Adrenal gland (tissue), 12 donors: ENCODE results near the gene TSPAN15. TPM values are rescaled to one million over a fixed set of nuclear protein-coding genes. Genes with fewer than 3 reads are reported as not detected.

Experiments used
- DNase-seq, 7 donors: peaks; one replicate each; pipeline ENCODE4 v3.0.0-alpha.2; 2019 to 2020
- H3K27ac ChIP-seq, 5 donors: fragments of 200-600 bp; sonication (generic) in 4 of 5; 1 replicate in 3 of 5; 2 replicates in 2 of 5; pipeline versions ENCODE4 v1.5.1 to v1.8.0; 2016 to 2020; ENCODE audit warnings: mild to moderate bottlenecking in 1 of 5
- H3K27me3 ChIP-seq: fragments of 200-600 bp; 2 replicates; pipeline ENCODE4 v1.8.0; 2021
- H3K36me3 ChIP-seq, 2 donors: fragments of 200-600 bp; replicated peaks in 1 of 2; 1 replicate in 1 of 2; 2 replicates in 1 of 2; pipeline versions ENCODE4 v1.5.1 to v1.8.0; 2018 to 2022
- H3K4me1 ChIP-seq, 2 donors: fragments of 200-600 bp; replicated peaks in 1 of 2; 1 replicate in 1 of 2; 2 replicates in 1 of 2; pipeline versions ENCODE4 v1.5.1 to v1.8.0; 2018 to 2021
- H3K4me3 ChIP-seq, 4 donors: fragments of 200-600 bp; sonication (generic) in 3 of 4; one replicate each; pipeline ENCODE4 v1.5.1; 2016 to 2018
- H3K9me3 ChIP-seq, 3 donors: fragments of 200-600 bp; sonication (generic) in 1 of 3; replicated peaks in 1 of 3; 1 replicate in 2 of 3; 2 replicates in 1 of 3; pipeline versions ENCODE4 v1.5.1 to v1.8.0; 2016 to 2021
- POLR2A ChIP-seq, 2 donors: fragments of 450-650 bp; IDR thresholded peaks; one replicate each; pipeline ENCODE4 v1.6.1; 2017; ENCODE audit warnings: antibody characterized with exemption in 2 of 2, mild to moderate bottlenecking in 2 of 2, moderate library complexity in 1 of 2
- WGBS, 4 donors: extraction: QIAGEN DNeasy Blood & Tissue Kit in 2 of 4; methylation state at CpG; one replicate each; pipeline versions ENCODE4 v1.1.5 to v1.1.7; 2013 to 2017; 5-methylcytosine and 5-hydroxymethylcytosine counted together
- intact Hi-C, 2 donors: fragments of 100-400 bp; cut with DNase I; formaldehyde crosslinking; loops; one replicate each; pipeline versions ENCODE4 v1.14.1 to v1.15.0; 2022 to 2023
- polyA plus RNA-seq, 3 donors: library from polyadenylated mRNA; stranded (reverse); fragments of 200-250 nt in 2 of 3; fragments of 350-450 nt in 1 of 3; fragmentation: Illumina TruSeq in 1 of 3; extraction: RNeasy Lipid Tissue Mini Kit (QIAGEN cat#74804) in 1 of 3; gene quantifications; one replicate each; pipeline ENCODE4 v1.2.3, GENCODE V29; 2013 to 2014
- total RNA-seq, 9 donors: library from RNA; depleted of rRNA in 4 of 9; stranded (reverse); fragments of >200 nt in 4 of 9; fragments of 120-200 nt in 1 of 9; fragmentation: NEBNext Ultra II Directional in 1 of 9; extraction: Animal tissue kit (Norgen Biotek cat#: 25700) in 1 of 9; gene quantifications; one replicate each; pipeline versions ENCODE4 v1.1.0 to v1.2.4, GENCODE V29; 2013 to 2023
- TF ChIP-seq, protein P1 (sequence below), 6 experiments: fragments of 450-650 bp in 4 of 6; fragments of 200-600 bp in 2 of 6; sonication (generic) in 1 of 6; IDR thresholded peaks; 1 replicate in 5 of 6; 2 replicates in 1 of 6; pipeline versions ENCODE4 v1.5.1 to v1.8.0; 2016 to 2021; ENCODE audit warnings: antibody characterized with exemption in 6 of 6, mild to moderate bottlenecking in 2 of 6, moderate library complexity in 1 of 6
- donor health status: healthy with polysubstance abuse.
- donor health status: Bipolar disorder and iron deficiency.
- donor health status: DM: yes; HTN: yes; CAD: no.
- donor health status: DM: no; HTN: no; CAD: no.
- donor health status: DM: no; HTN: no; CAD: no.
- donor health status: DM: yes; HTN: yes; CAD: no.

TSPAN15 gene
- total and polyA plus RNA-seq, 12 donors, result 5.6 to 14.8 (median 10.8) TPM

DNA sequence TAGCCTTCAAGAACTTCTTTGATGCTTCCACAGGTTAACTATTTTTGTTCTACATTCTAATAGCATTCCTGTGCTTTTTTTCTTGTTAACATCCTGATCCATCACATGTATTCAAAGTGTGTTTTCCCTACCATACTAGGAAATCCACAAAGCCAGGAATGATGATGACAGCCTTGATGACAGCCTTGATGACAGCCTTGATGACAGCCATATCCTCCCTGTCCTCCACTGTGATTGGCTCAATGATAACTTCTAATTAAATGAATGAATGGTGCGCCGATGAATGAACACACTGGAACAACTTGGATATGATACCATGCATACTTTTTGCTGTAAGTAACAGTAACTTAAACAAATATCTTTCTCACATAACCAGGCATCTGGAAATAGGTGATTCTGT is 26.2 kb upstream of the TSPAN15 start:
- Histone ChIP-seq H3K9me3 (no peaks in the 10 kb centered on the region), H3K27me3 (no peaks in the 10 kb centered on the region), H3K4me3 (no peak overlapping the region), H3K36me3 (no peaks in the 10 kb centered on the region), H3K4me1 (no peaks in the 10 kb centered on the region), H3K27ac (no peak overlapping the region)
- 93 to 98% (median 95%) methylated on average over 2 of the region's 2 CpGs for WGBS, 4 donors
- intact Hi-C loops, result loop anchor here (5.0 to 10.0 kb wide), 3 partner anchors 82 to 212 kb away; partner anchors contain the start of gene FAM241B (in 1 of the 2)
- TF ChIP-seq, protein P1, sequence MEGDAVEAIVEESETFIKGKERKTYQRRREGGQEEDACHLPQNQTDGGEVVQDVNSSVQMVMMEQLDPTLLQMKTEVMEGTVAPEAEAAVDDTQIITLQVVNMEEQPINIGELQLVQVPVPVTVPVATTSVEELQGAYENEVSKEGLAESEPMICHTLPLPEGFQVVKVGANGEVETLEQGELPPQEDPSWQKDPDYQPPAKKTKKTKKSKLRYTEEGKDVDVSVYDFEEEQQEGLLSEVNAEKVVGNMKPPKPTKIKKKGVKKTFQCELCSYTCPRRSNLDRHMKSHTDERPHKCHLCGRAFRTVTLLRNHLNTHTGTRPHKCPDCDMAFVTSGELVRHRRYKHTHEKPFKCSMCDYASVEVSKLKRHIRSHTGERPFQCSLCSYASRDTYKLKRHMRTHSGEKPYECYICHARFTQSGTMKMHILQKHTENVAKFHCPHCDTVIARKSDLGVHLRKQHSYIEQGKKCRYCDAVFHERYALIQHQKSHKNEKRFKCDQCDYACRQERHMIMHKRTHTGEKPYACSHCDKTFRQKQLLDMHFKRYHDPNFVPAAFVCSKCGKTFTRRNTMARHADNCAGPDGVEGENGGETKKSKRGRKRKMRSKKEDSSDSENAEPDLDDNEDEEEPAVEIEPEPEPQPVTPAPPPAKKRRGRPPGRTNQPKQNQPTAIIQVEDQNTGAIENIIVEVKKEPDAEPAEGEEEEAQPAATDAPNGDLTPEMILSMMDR (IDR thresholded peaks at IDR 0.05), result no peak
- no peak for TF ChIP-seq POLR2A (IDR thresholded peaks at IDR 0.05)
- no peak for DNase-seq

DNA sequence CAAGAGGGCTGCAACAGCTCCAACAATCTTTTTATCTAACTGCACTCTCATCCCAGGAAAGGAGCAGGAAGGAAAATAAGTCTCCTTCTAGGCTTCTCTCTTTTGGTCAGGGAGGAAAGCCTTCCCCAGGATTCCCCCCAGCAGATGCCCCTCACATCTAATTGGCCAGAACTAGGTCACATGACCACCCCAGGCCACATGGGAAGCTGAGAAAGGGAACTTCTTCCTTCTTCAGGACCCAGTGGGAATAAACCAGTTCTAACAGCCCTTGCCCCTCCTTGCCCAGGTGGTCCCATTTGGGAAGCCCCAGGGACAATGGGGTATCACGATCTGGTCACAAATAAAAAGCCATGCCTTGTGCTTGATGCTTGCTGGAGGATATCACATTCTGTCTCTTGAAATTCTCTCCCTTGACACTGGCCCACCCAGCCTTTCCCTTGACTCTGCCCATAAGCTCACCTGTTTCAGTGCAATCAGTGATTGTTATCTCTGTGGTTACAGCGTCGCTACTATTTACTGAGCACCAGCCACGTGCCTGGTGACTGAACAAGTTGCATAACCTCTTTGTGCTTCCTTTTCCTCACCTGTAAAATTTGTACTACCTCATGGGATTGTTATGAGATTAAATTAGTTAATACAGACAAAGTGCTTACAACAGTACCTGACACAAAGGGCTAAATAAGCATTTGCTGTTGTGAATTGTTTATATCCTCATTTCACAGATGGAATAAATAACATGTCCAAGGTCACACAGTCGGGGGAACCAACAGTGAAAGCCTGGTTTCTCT is 25.6 kb upstream of the TSPAN15 start:
- H3K9me3 ChIP-seq, result no peaks in the 10 kb centered on the region
- 50 to 67% (median 60%) methylated on average over 5 of the region's 5 CpGs for WGBS, 4 donors
- no peak overlapping the region for H3K27ac ChIP-seq
- no peaks in the 10 kb centered on the region for H3K27me3 ChIP-seq
- TF ChIP-seq POLR2A (IDR thresholded peaks at IDR 0.05), result no peak
- TF ChIP-seq, protein P1 (IDR thresholded peaks at IDR 0.05), result no peak
- H3K36me3 ChIP-seq, result no peaks in the 10 kb centered on the region
- DNase-seq, result no peak
- intact Hi-C loops, result loop anchor here (5.0 to 10.0 kb wide), 3 partner anchors 82 to 212 kb away; partner anchors contain the start of gene FAM241B (in 1 of the 2)
- no peaks in the 10 kb centered on the region for H3K4me1 ChIP-seq
- H3K4me3 ChIP-seq, result no peak overlapping the region

DNA sequence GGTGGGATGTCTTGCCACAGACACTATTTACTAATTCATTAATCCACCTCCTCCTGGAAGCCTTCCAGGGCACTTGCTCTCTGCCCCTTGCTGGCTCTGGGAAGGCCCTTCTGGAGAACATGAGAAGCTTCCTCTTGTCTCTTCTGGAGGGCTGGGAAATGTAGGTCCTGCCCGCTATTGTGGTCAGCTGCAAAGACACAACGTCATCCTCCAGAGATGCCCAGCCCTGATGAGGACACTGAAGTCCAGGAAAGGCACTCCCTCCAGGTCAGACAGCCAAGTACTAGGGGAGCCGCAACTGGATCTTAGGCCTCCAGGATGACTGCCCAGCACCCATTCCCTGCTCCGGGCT is 24.9 kb upstream of the TSPAN15 start:
- intact Hi-C loops, result loop anchor here (5.0 to 10.0 kb wide), 3 partner anchors 81 to 211 kb away; partner anchors contain the start of gene FAM241B (in 1 of the 2)
- peak overlapping the region in 1 of 5 donors; percentile 55 for H3K27ac ChIP-seq
- no peaks in the 10 kb centered on the region for H3K27me3 ChIP-seq
- no peaks in the 10 kb centered on the region for H3K4me1 ChIP-seq
- no peaks in the 10 kb centered on the region for H3K9me3 ChIP-seq
- WGBS, 4 donors, result 60 to 86% (median 78%) methylated on average over 1 to 4 of the region's 4 CpGs; no CpG with 5 or more reads in 1 of the 4 donors
- peak in 2 of 7 donors; percentile 23 to 32 for DNase-seq
- TF ChIP-seq, protein P1 (IDR thresholded peaks at IDR 0.05), result no peak
- no peak for TF ChIP-seq POLR2A (IDR thresholded peaks at IDR 0.05)
- no peaks in the 10 kb centered on the region for H3K36me3 ChIP-seq
- H3K4me3 ChIP-seq, result no peak overlapping the region

DNA sequence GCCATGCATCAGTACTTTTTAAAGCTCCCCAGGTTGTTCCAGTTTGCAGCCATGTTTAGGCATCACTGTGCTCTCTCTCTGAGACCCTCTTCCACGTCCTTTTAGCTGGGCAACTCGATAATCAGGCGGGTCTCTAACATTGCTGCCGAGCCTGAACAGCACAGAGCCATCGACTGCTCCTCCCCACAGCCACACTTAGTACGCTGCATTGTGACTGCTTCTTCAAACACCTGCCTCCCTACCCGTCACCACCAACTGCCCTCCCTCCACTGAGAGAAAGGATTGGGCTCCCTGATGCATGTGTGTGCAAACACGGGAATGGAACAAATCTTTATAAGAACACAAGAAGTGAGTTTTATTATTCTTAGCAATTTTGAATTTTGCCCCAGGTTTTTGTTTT is 23.1 kb upstream of the TSPAN15 start:
- Histone ChIP-seq H3K4me3 (no peak overlapping the region), H3K9me3 (no peaks in the 10 kb centered on the region), H3K36me3 (no peaks in the 10 kb centered on the region), H3K27ac (no peak overlapping the region), H3K4me1 (no peaks in the 10 kb centered on the region), H3K27me3 (no peaks in the 10 kb centered on the region)
- no peak for DNase-seq
- TF ChIP-seq, protein P1 (IDR thresholded peaks at IDR 0.05), result no peak
- no peak for TF ChIP-seq POLR2A (IDR thresholded peaks at IDR 0.05)
- 66 to 79% (median 76%) methylated on average over 8 of the region's 8 CpGs for WGBS, 4 donors
- intact Hi-C loops, result loop anchor here (5.0 to 10.0 kb wide), 3 partner anchors 79 to 209 kb away; partner anchors contain the start of gene FAM241B (in 1 of the 2)
